GM19043 (cell line): Measurements from ENCODE around the gene NIM1K.
A peak's percentile ranks its signal among the peaks of the same experiment; 100 is the strongest.
"Not testable (repeated sequence)": the region's sequence is repeated elsewhere in the genome, so short reads cannot be mapped to it uniquely, and the experiment has no call there.

Source experiments
- ATAC-seq: cut with Tn5 transposase; IDR thresholded peaks from one replicate; pipeline ENCODE4 v1.9.1; 2021; ENCODE audit warnings: low read depth; ENCODE audit not compliant: unreplicated experiment

NIM1K gene

DNA sequence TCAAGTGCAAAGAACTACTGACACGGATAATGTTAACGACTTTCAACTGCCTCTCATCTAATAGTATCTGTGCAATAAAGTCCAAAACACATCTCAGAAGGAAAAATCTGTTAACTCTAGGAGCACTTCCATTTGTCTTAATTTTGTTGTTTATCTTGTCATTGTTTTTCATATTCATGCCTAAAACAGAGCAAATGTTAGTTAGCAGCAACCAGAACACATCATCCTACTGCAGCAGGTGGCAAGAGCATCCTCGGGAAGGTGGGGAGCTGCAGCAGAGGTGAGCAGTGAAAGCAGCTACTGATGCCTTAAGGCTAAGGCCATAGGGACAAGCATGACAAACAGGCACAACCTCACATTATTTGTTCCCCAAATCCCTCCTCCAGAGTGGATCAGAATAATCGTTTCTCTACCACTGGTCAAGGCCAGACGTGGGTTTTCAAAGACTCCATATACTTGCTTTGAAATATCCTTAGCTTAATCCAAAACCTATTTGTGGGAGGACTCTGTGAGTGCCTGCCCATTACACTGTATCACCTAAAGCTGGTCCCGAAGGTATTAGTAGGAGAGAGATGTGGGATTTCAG lies 120.1 kb downstream of the NIM1K start:
- ATAC-seq = no peak

DNA sequence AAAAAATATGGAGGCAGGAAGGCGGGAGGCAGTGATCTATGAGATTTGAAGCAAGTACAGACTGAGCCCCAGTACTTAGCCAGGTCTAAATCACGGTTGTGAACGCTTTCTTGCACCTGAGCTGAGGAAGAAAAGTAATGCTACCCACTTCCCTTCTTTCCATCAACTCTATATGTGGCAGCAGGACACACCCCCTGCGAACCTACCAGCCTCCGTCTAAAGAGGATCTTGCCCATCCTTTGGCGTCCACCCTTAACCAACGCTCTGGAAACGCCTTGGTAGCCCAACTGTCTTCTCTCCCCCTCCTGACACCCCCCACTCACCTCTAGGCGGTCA lies 120.6 kb downstream of the NIM1K start:
- ATAC-seq = peak; percentile 5

DNA sequence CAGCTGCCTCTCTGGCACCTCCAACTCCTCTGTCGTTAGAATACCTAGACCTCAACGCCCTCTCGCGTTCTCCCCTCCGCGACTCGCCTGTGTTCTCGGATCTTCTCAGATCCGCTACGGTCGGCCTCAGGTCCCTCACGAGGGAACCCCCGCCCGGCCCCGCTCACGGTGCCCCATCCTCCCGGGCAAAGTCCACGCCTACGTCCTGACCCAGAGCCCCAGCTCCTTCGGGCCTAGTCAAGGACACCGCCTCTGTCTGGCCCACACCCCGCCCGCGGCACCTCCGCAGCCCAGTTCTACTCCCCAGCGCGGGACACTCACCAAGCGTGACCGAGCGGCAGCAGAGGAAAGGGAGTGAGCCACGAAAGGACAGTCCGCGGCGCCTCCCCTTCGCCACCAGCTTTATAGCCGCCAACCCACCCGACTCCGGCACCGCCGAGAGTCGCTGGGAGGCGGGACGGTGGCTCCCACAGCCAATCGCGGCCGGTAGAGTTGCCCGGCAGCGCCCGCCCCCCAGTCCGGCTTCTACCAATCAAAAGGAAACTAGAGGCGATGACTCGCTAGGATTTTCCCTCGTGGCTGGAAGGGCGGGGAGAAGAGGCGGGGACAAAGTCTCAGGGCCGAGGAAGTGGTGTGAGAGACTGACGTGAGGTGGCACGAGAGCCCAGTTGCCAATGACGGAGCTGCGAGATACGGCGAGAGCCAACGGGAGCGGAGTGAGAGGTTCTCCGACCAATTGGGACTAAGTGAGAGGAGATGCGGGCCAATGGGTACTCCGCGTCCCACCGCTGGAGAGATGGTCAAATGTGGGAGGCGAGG lies 121.2 kb downstream of the NIM1K start, which contains the start of gene HMGCS1:
TSS of gene HMGCS1 (minus strand) at position 378 of the 819 bp plus-strand sequence. CDS start 14,447 bp downstream, outside the sequence.
- peak; percentile 92 for ATAC-seq

DNA sequence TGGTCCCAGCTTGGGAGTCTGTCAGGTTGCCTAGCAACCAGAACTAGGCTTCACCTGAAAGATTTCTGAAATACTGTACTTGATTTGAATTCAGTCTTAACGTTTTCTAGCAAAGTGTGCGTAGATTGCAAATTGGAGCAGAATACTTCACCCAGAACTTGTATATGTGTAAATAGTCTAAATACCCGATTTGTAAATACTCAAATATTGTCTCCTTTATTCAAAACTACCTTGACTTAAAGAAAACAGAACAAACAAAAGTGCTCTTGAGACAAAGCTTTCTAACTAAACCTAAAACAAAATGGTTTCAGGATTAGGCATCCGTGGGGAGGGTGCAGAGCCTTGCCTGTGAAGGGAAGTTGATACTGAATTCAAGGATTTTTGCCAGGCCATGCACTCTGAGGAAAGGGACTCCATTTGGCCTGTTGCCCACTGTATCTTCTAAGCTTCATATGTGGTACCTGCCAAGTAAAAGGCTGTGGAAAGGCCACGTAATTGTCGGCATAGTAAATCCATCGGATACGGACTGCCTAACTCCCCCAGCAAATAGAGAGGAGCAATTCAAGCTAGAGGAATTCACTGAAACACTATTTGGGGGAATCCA lies 121.9 kb downstream of the NIM1K start:
- ATAC-seq = no peak

DNA sequence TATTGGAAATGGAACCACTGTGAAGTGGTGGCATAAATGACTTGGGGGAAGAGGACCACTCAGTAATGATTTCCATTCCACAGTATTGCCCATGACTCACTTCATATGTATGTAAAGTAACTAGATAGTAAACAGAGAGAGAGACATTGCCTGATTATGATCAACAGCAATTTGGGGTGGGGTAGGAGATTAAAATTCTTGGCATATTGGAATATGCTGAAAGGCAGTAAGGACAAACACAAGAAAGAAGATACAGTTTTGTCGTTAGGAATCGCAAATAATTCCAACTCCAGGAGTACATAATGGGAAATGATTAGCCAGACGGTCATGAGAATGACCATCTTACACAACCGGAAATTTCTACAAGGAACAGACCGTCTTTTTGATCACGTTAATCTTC lies 122.7 kb downstream of the NIM1K start:
- no peak for ATAC-seq

- ATAC-seq = no peak
These were observed 123.2 kb downstream of the NIM1K start for GRCh38 chr5:43315263-43315662.

DNA sequence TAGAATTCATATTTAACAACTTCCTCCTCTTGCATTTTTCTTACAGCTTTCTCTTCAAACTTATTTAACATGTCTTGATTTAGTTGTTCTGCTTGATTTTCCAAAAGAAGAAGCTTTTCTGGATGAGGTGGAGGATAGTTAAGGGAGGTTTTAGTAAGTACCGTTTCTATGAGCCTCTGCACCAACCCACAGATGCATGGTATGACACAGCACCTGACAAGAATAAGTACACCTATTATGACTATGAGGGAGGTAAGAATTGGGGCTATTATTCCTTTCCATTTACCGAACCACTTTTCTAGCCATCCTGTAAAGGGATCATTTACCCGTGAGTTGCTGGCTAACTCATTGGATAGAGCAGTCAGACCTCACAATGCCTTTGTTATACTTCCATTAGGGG lies 123.7 kb downstream of the NIM1K start:
- no peak for ATAC-seq

- no peak for ATAC-seq
These were observed 124.4 kb downstream of the NIM1K start for GRCh38 chr5:43316421-43316820.

DNA sequence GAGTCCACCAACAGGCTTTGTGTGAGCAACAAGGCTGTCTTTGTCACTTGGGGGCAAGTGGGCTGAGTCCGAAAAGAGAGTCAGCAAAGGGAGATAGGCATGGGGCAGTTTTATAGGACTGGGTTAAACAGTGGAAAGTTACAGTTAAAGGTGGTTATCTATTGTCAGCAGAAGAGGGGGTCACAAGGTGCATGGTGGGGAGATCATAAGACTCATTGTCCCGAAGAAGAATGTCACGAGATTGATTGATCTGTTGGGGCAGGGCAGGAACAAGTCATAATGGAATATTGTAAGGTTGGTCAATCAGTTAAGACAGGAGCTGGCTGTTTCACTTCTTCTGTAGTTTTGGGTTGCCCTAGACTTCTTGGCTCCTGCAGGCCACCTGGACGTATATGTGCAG lies 128.8 kb downstream of the NIM1K start:
- no peak for ATAC-seq

- ATAC-seq = not testable (repeated sequence)
These were observed 131.5 kb downstream of the NIM1K start for GRCh38 chr5:43323488-43323887.

- not testable (repeated sequence) for ATAC-seq
These were observed 133.6 kb downstream of the NIM1K start for GRCh38 chr5:43325624-43326023.
